H9 (cell line): ENCODE measurements around the gene CXCL14. TPM values are rescaled to one million over a fixed set of nuclear protein-coding genes. Genes with fewer than 3 reads are reported as not detected.

Source experiments
- DNase-seq: peaks from one replicate; pipeline ENCODE4 v3.0.0-alpha.2; 2017
- H2AFZ ChIP-seq: one replicate; pipeline ENCODE4 v1.6.1; 2013; ENCODE audit warnings: mild to moderate bottlenecking, low read length, control low read depth, moderate library complexity
- H2AK5ac ChIP-seq: 2 replicates; pipeline ENCODE4 v1.6.1; 2013; ENCODE audit warnings: low read length, control low read depth, mixed read lengths; ENCODE audit not compliant: insufficient read length
- H2BK120ac ChIP-seq: one replicate; pipeline ENCODE4 v1.6.1; 2013; ENCODE audit warnings: low read depth, mild to moderate bottlenecking, low read length, control low read depth, inconsistent platforms; ENCODE audit not compliant: poor library complexity, severe bottlenecking
- H2BK12ac ChIP-seq: 2 replicates; pipeline ENCODE4 v1.6.1; 2013; ENCODE audit warnings: low read length, control low read depth, mixed read lengths, low read depth; ENCODE audit not compliant: insufficient read length
- H2BK15ac ChIP-seq: 2 replicates; pipeline ENCODE4 v1.6.1; 2013; ENCODE audit warnings: low read depth, low read length, control low read depth
- H2BK20ac ChIP-seq: one replicate; pipeline ENCODE4 v1.6.1; 2013; ENCODE audit warnings: low read depth, mild to moderate bottlenecking, low read length, control low read depth, inconsistent platforms; ENCODE audit not compliant: poor library complexity, severe bottlenecking
- H2BK5ac ChIP-seq: 2 replicates; pipeline ENCODE4 v1.6.1; 2013; ENCODE audit warnings: low read length, control low read depth, mixed read lengths; ENCODE audit not compliant: insufficient read length
- H3K14ac ChIP-seq: 2 replicates; pipeline ENCODE4 v1.6.1; 2013; ENCODE audit warnings: low read length, control low read depth; ENCODE audit not compliant: insufficient read depth
- H3K18ac ChIP-seq: 2 replicates; pipeline ENCODE4 v1.6.1; 2013; ENCODE audit warnings: low read depth, mild to moderate bottlenecking, mixed read lengths, low read length, control low read depth; ENCODE audit not compliant: insufficient read length
- H3K23ac ChIP-seq: 2 replicates; pipeline ENCODE4 v1.6.1; 2013; ENCODE audit warnings: low read length, control low read depth, mixed read lengths, low read depth; ENCODE audit not compliant: insufficient read length
- H3K23me2 ChIP-seq: 2 replicates; pipeline ENCODE4 v1.6.1; 2013; ENCODE audit warnings: low read depth, mild to moderate bottlenecking, mixed read lengths, low read length, control low read depth; ENCODE audit not compliant: insufficient read length, poor library complexity, severe bottlenecking
- H3K27ac ChIP-seq: 2 replicates; pipeline ENCODE4 v1.5.1; 2013; ENCODE audit warnings: low read length, control low read depth, mixed read lengths, low read depth; ENCODE audit not compliant: insufficient read length
- H3K27me3 ChIP-seq: 2 replicates; pipeline ENCODE4 v1.6.1; 2013; ENCODE audit warnings: low read length, control low read depth, inconsistent platforms; ENCODE audit not compliant: insufficient read depth
- H3K4ac ChIP-seq: 2 replicates; pipeline ENCODE4 v1.6.1; 2013; ENCODE audit warnings: low read depth, mild to moderate bottlenecking, control low read depth, inconsistent platforms, low read length, moderate library complexity
- H3K4me1 ChIP-seq: 2 replicates; pipeline ENCODE4 v1.6.1; 2013; ENCODE audit warnings: low read length, control low read depth, inconsistent platforms; ENCODE audit not compliant: insufficient read depth
- H3K4me2 ChIP-seq: 2 replicates; pipeline ENCODE4 v1.6.1; 2013; ENCODE audit warnings: low read length, control low read depth, mixed read lengths; ENCODE audit not compliant: insufficient read length, insufficient read depth
- H3K56ac ChIP-seq: 2 replicates; pipeline ENCODE4 v1.6.1; 2013; ENCODE audit warnings: low read depth, mild to moderate bottlenecking, mixed read lengths, low read length, control low read depth; ENCODE audit not compliant: insufficient read length
- H3K79me1 ChIP-seq: 2 replicates; pipeline ENCODE4 v1.6.1; 2013; ENCODE audit warnings: low read depth, mild to moderate bottlenecking, moderate library complexity, low read length, control low read depth, inconsistent platforms; ENCODE audit not compliant: insufficient read depth, poor library complexity, severe bottlenecking
- H3K79me2 ChIP-seq: 2 replicates; pipeline ENCODE4 v1.6.1; 2013; ENCODE audit warnings: low read length, control low read depth, inconsistent platforms; ENCODE audit not compliant: insufficient read depth
- H3K9ac ChIP-seq: 2 replicates; pipeline ENCODE4 v1.6.1; 2013; ENCODE audit warnings: low read length, control low read depth, mixed read lengths; ENCODE audit not compliant: insufficient read length; ENCODE audit errors: extremely low read depth
- H3K9me3 ChIP-seq: one replicate; pipeline ENCODE4 v1.6.1; 2013; ENCODE audit warnings: low read depth, low read length, inconsistent platforms; ENCODE audit not compliant: control insufficient read depth
- H3T11ph ChIP-seq: one replicate; pipeline ENCODE4 v1.6.1; 2013; ENCODE audit warnings: mild to moderate bottlenecking, low read length, control low read depth, inconsistent platforms
- H4K20me1 ChIP-seq: one replicate; pipeline ENCODE4 v1.6.1; 2013; ENCODE audit not compliant: control insufficient read depth, insufficient read length, insufficient read depth
- H4K5ac ChIP-seq: 2 replicates; pipeline ENCODE4 v1.6.1; 2013; ENCODE audit warnings: low read depth, mild to moderate bottlenecking, mixed read lengths, low read length, control low read depth; ENCODE audit not compliant: insufficient read length
- H4K8ac ChIP-seq: replicated peaks from 2 replicates; pipeline ENCODE4 v1.6.1; 2013; ENCODE audit warnings: low read length, control low read depth, mixed read lengths, low read depth; ENCODE audit not compliant: insufficient read length
- H4K91ac ChIP-seq: 2 replicates; pipeline ENCODE4 v1.6.1; 2013; ENCODE audit warnings: low read depth, mild to moderate bottlenecking, moderate library complexity, mixed read lengths, low read length, control low read depth; ENCODE audit not compliant: insufficient read length
- H3K27ac Mint-ChIP-seq, 3 experiments: 2 replicates in 2 of 3; 3 replicates in 1 of 3; pipeline ENCODE4 v1.8.0; 2020 to 2021; ENCODE audit warnings: mixed read lengths in 3 of 3, mild to moderate bottlenecking in 1 of 3, moderate library complexity in 1 of 3
- H3K27me3 Mint-ChIP-seq: 2 replicates; pipeline ENCODE4 v1.8.0; 2021; ENCODE audit warnings: low read depth, mild to moderate bottlenecking, moderate library complexity, mixed read lengths
- H3K36me3 Mint-ChIP-seq, 3 experiments: 2 replicates in 2 of 3; 3 replicates in 1 of 3; pipeline ENCODE4 v1.8.0; 2020 to 2021; ENCODE audit warnings: low read depth in 3 of 3, mixed read lengths in 3 of 3; ENCODE audit not compliant: insufficient read depth in 1 of 3
- H3K4me1 Mint-ChIP-seq, 2 experiments: 2 replicates each; pipeline ENCODE4 v1.8.0; 2020; ENCODE audit warnings: mixed read lengths in 2 of 2
- H3K4me3 Mint-ChIP-seq, 2 experiments: 2 replicates in 1 of 2; 3 replicates in 1 of 2; pipeline ENCODE4 v1.8.0; 2020 to 2021; ENCODE audit warnings: mild to moderate bottlenecking in 2 of 2, mixed read lengths in 2 of 2, moderate library complexity in 1 of 2
- H3K9me3 Mint-ChIP-seq, 2 experiments: 2 replicates in 1 of 2; 3 replicates in 1 of 2; pipeline ENCODE4 v1.8.0; 2020; ENCODE audit warnings: mild to moderate bottlenecking in 2 of 2, mixed read lengths in 2 of 2, moderate library complexity in 1 of 2
- CTCF ChIP-seq: fragments of 200-600 bp; sonication (generic); conservative IDR thresholded peaks from 3 replicates; pipeline ENCODE4 v1.8.0; 2021; ENCODE audit warnings: antibody characterized with exemption, mild to moderate bottlenecking
- WGBS: extraction: QIAGEN DNeasy Blood & Tissue Kit; methylation state at CpG from one replicate; pipeline ENCODE4 v1.1.7; 2013; ENCODE audit warnings: missing lambda C conversion rate, low lambda C conversion rate, mixed read lengths; ENCODE audit not compliant: insufficient read length; ENCODE audit errors: extremely low coverage; 5-methylcytosine and 5-hydroxymethylcytosine counted together
- total RNA-seq: library from RNA; stranded (reverse); gene quantifications from 2 replicates; pipeline ENCODE4 v1.2.1, GENCODE V29; 2021

Gene CXCL14
- total RNA-seq, 1 experiment from 2014 or later: 1.1 TPM

GRCh38 chr5:135561266-135561665, 17.5 kb downstream of the CXCL14 start:
- Histone ChIP-seq H3K14ac (no peak overlapping the region), H4K8ac (no peak overlapping the region), H2AFZ (no peak overlapping the region), H2BK15ac (no peak overlapping the region), H2BK12ac (no peak overlapping the region), H3K27me3 (no peaks in the 10 kb centered on the region; the same call in 1 of the 2 replicates), H3K79me2 (no peaks in the 10 kb centered on the region), H2BK120ac (no peak overlapping the region), H3K18ac (no peak overlapping the region), H4K5ac (no peak overlapping the region), H4K20me1 (no peaks in the 10 kb centered on the region), H3K79me1 (no peaks in the 10 kb centered on the region), H3K4ac (no peak overlapping the region), H3K23ac (no peak overlapping the region), H3K9ac (no peak overlapping the region), H4K91ac (no peak overlapping the region), H3K56ac (no peak overlapping the region), H2BK20ac (no peak overlapping the region), H3K9me3 (no peaks in the 10 kb centered on the region), H3K23me2 (no peaks in the 10 kb centered on the region), H3T11ph (no peak overlapping the region), H2BK5ac (no peak overlapping the region), H3K4me1 (peaks cover 10% of the 10 kb centered on the region; the same call in 1 of the 2 replicates), H3K27ac (no peak overlapping the region), H2AK5ac (no peak overlapping the region), H3K4me2 (no peak overlapping the region)
- Mint-ChIP-seq H3K36me3 (no peaks in the 10 kb centered on the region), H3K4me3 (no peak overlapping the region), H3K27ac (no peak overlapping the region; a peak in 1 of 7 replicates), H3K9me3 (no peaks in the 10 kb centered on the region), H3K27me3 (peaks cover 73% of the 10 kb centered on the region), H3K4me1 (peaks cover 27 to 35% of the 10 kb centered on the region in 2 experiments)
- no CpG with 5 or more reads among the region's 6 CpGs for WGBS
- DNase-seq: no peak
- TF ChIP-seq CTCF: no peak
